GM23338 (cell line): Measurements from ENCODE around the gene RPS14. TPM values are rescaled to one million over a fixed set of nuclear protein-coding genes. Genes with fewer than 3 reads are reported as not detected.

ENCODE experiments used
- ATAC-seq: fragments of 200-7000 bp; cut with Tn5 transposase; 3 replicates; pipeline ENCODE4 v1.9.1; 2020
- DNase-seq: peaks from one replicate; pipeline ENCODE4 v3.0.0-alpha.2; 2015; ENCODE audit warnings: low spot score
- H2AFZ ChIP-seq: fragments of 200-600 bp; sonication (generic); 2 replicates; pipeline ENCODE4 v1.8.0; 2016; ENCODE audit warnings: antibody characterized with exemption, mild to moderate bottlenecking, moderate library complexity
- H3F3A ChIP-seq: fragments of 200-600 bp; sonication (generic); replicated peaks from 2 replicates; pipeline ENCODE4 v1.8.0; 2017; ENCODE audit warnings: antibody characterized with exemption, mixed run types, low read depth
- H3K27ac ChIP-seq: fragments of 200-600 bp; sonication (generic); 2 replicates; pipeline ENCODE4 v1.6.1; 2016; ENCODE audit warnings: low read depth
- H3K27me3 ChIP-seq: fragments of 200-600 bp; sonication (generic); 2 replicates; pipeline ENCODE4 v1.8.0; 2016; ENCODE audit warnings: mild to moderate bottlenecking, mixed run types, moderate library complexity; ENCODE audit not compliant: insufficient read depth
- H3K36me3 ChIP-seq: fragments of 200-600 bp; sonication (generic); 2 replicates; pipeline ENCODE4 v1.8.0; 2016; ENCODE audit warnings: mild to moderate bottlenecking; ENCODE audit not compliant: insufficient read depth
- H3K4me1 ChIP-seq: fragments of 200-600 bp; sonication (generic); 2 replicates; pipeline ENCODE4 v1.8.0; 2016; ENCODE audit warnings: mild to moderate bottlenecking, moderate library complexity; ENCODE audit not compliant: insufficient read depth
- H3K4me2 ChIP-seq: fragments of 200-600 bp; sonication (generic); 2 replicates; pipeline ENCODE4 v1.7.1; 2017; ENCODE audit warnings: mixed run types
- H3K4me3 ChIP-seq: fragments of 200-600 bp; sonication (generic); 2 replicates; pipeline ENCODE4 v1.6.1; 2016; ENCODE audit warnings: mixed run types
- H3K79me2 ChIP-seq: fragments of 200-600 bp; sonication (generic); replicated peaks from 2 replicates; pipeline ENCODE4 v1.8.0; 2017; ENCODE audit warnings: mild to moderate bottlenecking; ENCODE audit not compliant: insufficient read depth
- H3K9me2 ChIP-seq: fragments of 200-600 bp; sonication (generic); 2 replicates; pipeline ENCODE4 v1.8.0; 2017; ENCODE audit not compliant: insufficient read depth
- H4K20me1 ChIP-seq: fragments of 200-600 bp; sonication (generic); replicated peaks from 2 replicates; pipeline ENCODE4 v1.8.0; 2017; ENCODE audit warnings: mild to moderate bottlenecking; ENCODE audit not compliant: insufficient read depth
- H3K27ac Mint-ChIP-seq: 2 replicates; pipeline ENCODE4 v1.8.0; 2020; ENCODE audit warnings: inconsistent platforms, mild to moderate bottlenecking, moderate library complexity, mixed read lengths
- H3K27me3 Mint-ChIP-seq: 3 replicates; pipeline ENCODE4 v1.8.0; 2022; ENCODE audit warnings: low read depth, mild to moderate bottlenecking, moderate library complexity, mixed read lengths, inconsistent platforms; ENCODE audit not compliant: insufficient read depth, poor library complexity
- H3K36me3 Mint-ChIP-seq: 3 replicates; pipeline ENCODE4 v1.8.0; 2021; ENCODE audit warnings: low read depth, mild to moderate bottlenecking, inconsistent platforms, moderate library complexity, mixed read lengths
- H3K4me1 Mint-ChIP-seq: 3 replicates; pipeline ENCODE4 v1.8.0; 2020; ENCODE audit warnings: mild to moderate bottlenecking, inconsistent platforms, mixed read lengths
- H3K4me3 Mint-ChIP-seq: 3 replicates; pipeline ENCODE4 v1.8.0; 2021; ENCODE audit warnings: moderate library complexity, mild to moderate bottlenecking, inconsistent platforms, mixed read lengths
- H3K9me3 Mint-ChIP-seq: 3 replicates; pipeline ENCODE4 v1.8.0; 2020; ENCODE audit warnings: moderate library complexity, mild to moderate bottlenecking, inconsistent platforms, mixed read lengths
- REST ChIP-seq: IDR thresholded peaks from one replicate; pipeline ENCODE4 v1.6.1; 2018; ENCODE audit warnings: antibody characterized with exemption; ENCODE audit not compliant: unreplicated experiment
- STAT1 ChIP-seq: IDR thresholded peaks from one replicate; pipeline ENCODE4 v1.6.1; 2016; ENCODE audit warnings: antibody characterized with exemption; ENCODE audit not compliant: unreplicated experiment
- polyA plus RNA-seq: library from polyadenylated mRNA; unstranded; fragments of >200 nt; fragmentation: Nextera tagmentation; extraction: Ambion mirVana; gene quantifications from 2 replicates; pipeline ENCODE4 v1.2.1, GENCODE V29; 2016
- total RNA-seq: library from RNA; depleted of rRNA; stranded (reverse); fragments of >200 nt; shearing (Covaris generic); gene quantifications from 2 replicates; pipeline ENCODE4 v1.2.3, GENCODE V29; 2014
- TF ChIP-seq, protein P1 (sequence below): IDR thresholded peaks from 2 replicates; pipeline ENCODE4 v1.6.1; 2016; ENCODE audit warnings: antibody characterized with exemption
- TF ChIP-seq, protein P2 (sequence below), 2 experiments: fragments of 200-600 bp in 1 of 2; sonication (generic) in 1 of 2; conservative IDR thresholded peaks; 2 replicates each; pipeline versions ENCODE4 v1.5.1 to v1.6.1; 2016 to 2017; ENCODE audit warnings: antibody characterized with exemption in 2 of 2, low read depth in 2 of 2, mild to moderate bottlenecking in 2 of 2, moderate library complexity in 1 of 2

RPS14 gene
- total and polyA plus RNA-seq, 2 experiments from 2014 or later = 1,443 to 2,790 TPM

GRCh38 chr5:150488519-150489359 is 39.2 kb upstream of the RPS14 start:
- H3K9me3 Mint-ChIP-seq = no peaks in the 10 kb centered on the region
- ATAC-seq = no peak
- Histone ChIP-seq H3K36me3 (no peaks in the 10 kb centered on the region), H3K4me2 (peak overlapping the region; percentile 87), H3K27me3 (no peaks in the 10 kb centered on the region), H3K27ac (peak overlapping the region; percentile 84), H3K9me2 (no peaks in the 10 kb centered on the region), H3K4me3 (no peak overlapping the region; the same call in 1 of the 2 replicates), H3K79me2 (peaks cover 72% of the 10 kb centered on the region), H3F3A (peaks cover 16% of the 10 kb centered on the region; the same call in 1 of the 2 replicates), H2AFZ (no peak overlapping the region), H3K4me1 (peaks cover 63% of the 10 kb centered on the region), H4K20me1 (peaks cover 36% of the 10 kb centered on the region)
- peaks cover 13% of the 10 kb centered on the region for H3K27me3 Mint-ChIP-seq
- H3K27ac Mint-ChIP-seq = 0 out of 2 replicates have a peak overlapping the region, but pooled peaks have one; percentile 2
- DNase-seq = no peak
- TF ChIP-seq, protein P1, sequence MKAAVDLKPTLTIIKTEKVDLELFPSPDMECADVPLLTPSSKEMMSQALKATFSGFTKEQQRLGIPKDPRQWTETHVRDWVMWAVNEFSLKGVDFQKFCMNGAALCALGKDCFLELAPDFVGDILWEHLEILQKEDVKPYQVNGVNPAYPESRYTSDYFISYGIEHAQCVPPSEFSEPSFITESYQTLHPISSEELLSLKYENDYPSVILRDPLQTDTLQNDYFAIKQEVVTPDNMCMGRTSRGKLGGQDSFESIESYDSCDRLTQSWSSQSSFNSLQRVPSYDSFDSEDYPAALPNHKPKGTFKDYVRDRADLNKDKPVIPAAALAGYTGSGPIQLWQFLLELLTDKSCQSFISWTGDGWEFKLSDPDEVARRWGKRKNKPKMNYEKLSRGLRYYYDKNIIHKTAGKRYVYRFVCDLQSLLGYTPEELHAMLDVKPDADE = no peak
- TF ChIP-seq STAT1 = no peak
- peak overlapping the region; percentile 25; the same call in 2 of the 3 replicates for H3K4me3 Mint-ChIP-seq
- peaks cover 4% of the 10 kb centered on the region for H3K36me3 Mint-ChIP-seq
- H3K4me1 Mint-ChIP-seq = peaks cover 66% of the 10 kb centered on the region

DNA sequence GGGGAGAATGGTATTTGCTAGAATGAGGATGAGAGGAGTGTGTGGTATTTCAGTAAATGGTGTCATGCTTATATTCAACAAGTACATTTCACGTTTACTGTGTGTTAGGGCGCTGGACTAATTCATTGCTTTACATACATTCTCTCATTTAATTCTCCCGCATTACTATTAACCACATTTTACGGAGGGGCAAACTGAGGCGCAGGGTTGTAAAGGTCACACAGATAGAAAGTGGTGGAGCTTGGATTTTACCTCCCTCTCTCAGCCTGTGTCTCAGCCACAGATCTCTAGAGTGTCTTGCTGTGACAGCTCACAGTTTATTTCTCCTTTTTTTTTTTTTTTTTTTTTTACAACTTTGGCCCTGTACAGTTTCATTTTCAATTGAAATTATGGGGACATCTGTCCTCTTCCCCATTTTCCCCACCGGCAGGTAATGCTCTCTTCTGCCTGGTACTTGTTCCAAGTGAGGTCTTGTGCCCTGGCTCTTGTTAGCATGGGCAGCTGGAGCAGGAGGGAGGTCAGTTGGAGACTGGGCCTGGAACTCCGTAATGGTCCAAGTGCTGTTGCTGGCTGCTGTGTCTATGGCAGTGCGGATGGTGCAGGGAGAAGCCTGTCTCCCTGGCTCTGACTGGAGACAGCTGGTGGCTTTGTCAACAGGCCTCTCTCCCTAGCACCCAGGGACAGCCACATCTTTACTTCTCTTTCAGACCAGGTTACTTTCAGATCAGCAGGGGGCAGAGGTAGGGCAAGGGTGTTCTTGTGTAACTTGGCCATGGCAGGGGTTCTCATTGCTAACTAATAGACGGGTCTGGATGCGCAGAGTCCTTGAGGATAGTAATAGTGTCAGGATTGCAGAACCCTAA is 37.9 kb upstream of the RPS14 start:
- no peak overlapping the region for H2AFZ ChIP-seq
- H3K27me3 Mint-ChIP-seq = peaks cover 13% of the 10 kb centered on the region

More for the DNA sequence above, 37.9 kb upstream of the RPS14 start:
- Histone ChIP-seq H3K27ac (peak overlapping the region; percentile 96; the same call in 1 of the 2 replicates), H3K36me3 (no peaks in the 10 kb centered on the region), H3F3A (peaks cover 16% of the 10 kb centered on the region; the same call in 1 of the 2 replicates), H3K27me3 (no peaks in the 10 kb centered on the region), H3K79me2 (peaks cover 59% of the 10 kb centered on the region), H3K9me2 (no peaks in the 10 kb centered on the region), H3K4me1 (peaks cover 60% of the 10 kb centered on the region), H3K4me2 (peak overlapping the region; percentile 87), H3K4me3 (peak overlapping the region; percentile 90), H4K20me1 (peaks cover 36% of the 10 kb centered on the region)
- DNase-seq (no peak), ATAC-seq (no peak)
- Mint-ChIP-seq H3K4me3 (peak overlapping the region; percentile 76), H3K27ac (peak overlapping the region; percentile 60; the same call in 1 of the 2 replicates), H3K4me1 (peaks cover 71% of the 10 kb centered on the region), H3K9me3 (no peaks in the 10 kb centered on the region), H3K36me3 (peaks cover 4% of the 10 kb centered on the region)
- TF ChIP-seq, protein P2, sequence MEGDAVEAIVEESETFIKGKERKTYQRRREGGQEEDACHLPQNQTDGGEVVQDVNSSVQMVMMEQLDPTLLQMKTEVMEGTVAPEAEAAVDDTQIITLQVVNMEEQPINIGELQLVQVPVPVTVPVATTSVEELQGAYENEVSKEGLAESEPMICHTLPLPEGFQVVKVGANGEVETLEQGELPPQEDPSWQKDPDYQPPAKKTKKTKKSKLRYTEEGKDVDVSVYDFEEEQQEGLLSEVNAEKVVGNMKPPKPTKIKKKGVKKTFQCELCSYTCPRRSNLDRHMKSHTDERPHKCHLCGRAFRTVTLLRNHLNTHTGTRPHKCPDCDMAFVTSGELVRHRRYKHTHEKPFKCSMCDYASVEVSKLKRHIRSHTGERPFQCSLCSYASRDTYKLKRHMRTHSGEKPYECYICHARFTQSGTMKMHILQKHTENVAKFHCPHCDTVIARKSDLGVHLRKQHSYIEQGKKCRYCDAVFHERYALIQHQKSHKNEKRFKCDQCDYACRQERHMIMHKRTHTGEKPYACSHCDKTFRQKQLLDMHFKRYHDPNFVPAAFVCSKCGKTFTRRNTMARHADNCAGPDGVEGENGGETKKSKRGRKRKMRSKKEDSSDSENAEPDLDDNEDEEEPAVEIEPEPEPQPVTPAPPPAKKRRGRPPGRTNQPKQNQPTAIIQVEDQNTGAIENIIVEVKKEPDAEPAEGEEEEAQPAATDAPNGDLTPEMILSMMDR (conservative IDR thresholded peaks at IDR 0.05; ENCODE audit: low read depth in 2 of 2) = peak in 1 of 2 experiments; percentile 22; a peak in 1 of 4 replicates
- no peak for TF ChIP-seq REST
